Omental fat pad (tissue), 4 donors: ENCODE data around the gene TMEFF2. TPM values are rescaled to one million over a fixed set of nuclear protein-coding genes. Genes with fewer than 3 reads are reported as not detected.

ENCODE experiments used
- ATAC-seq: fragments of 150-250 bp; one replicate; pipeline ENCODE4 v1.9.1; 2016; ENCODE audit warnings: mild to moderate bottlenecking, moderate library complexity; ENCODE audit not compliant: low FRiP score
- DNase-seq: peaks from one replicate; pipeline ENCODE4 v3.0.0-alpha.2; 2019; ENCODE audit warnings: low spot score
- CTCF ChIP-seq, 3 donors: fragments of 450-650 bp; IDR thresholded peaks; one replicate each; pipeline ENCODE4 v1.5.1; 2016 to 2017; ENCODE audit warnings: antibody characterized with exemption in 3 of 3, mild to moderate bottlenecking in 3 of 3, moderate library complexity in 2 of 3
- total RNA-seq, 4 donors: library from RNA; depleted of rRNA; stranded (reverse); fragments of >200 nt; gene quantifications; one replicate each; pipeline ENCODE4 v1.1.0, GENCODE V29; 2016

The TMEFF2 gene
- total RNA-seq, 4 donors from 2014 or later, result not detected

GRCh38 chr2:191936882-191937405 lies 257.8 kb downstream of the TMEFF2 start:
- DNase-seq (no peak), ATAC-seq (no peak)
- no peak for TF ChIP-seq CTCF (IDR thresholded peaks at IDR 0.05)

- no peak for DNase-seq
- no peak for TF ChIP-seq CTCF (IDR thresholded peaks at IDR 0.05)
- ATAC-seq, result no peak
These were observed 259.5 kb downstream of the TMEFF2 start for GRCh38 chr2:191935247-191935646.

DNA sequence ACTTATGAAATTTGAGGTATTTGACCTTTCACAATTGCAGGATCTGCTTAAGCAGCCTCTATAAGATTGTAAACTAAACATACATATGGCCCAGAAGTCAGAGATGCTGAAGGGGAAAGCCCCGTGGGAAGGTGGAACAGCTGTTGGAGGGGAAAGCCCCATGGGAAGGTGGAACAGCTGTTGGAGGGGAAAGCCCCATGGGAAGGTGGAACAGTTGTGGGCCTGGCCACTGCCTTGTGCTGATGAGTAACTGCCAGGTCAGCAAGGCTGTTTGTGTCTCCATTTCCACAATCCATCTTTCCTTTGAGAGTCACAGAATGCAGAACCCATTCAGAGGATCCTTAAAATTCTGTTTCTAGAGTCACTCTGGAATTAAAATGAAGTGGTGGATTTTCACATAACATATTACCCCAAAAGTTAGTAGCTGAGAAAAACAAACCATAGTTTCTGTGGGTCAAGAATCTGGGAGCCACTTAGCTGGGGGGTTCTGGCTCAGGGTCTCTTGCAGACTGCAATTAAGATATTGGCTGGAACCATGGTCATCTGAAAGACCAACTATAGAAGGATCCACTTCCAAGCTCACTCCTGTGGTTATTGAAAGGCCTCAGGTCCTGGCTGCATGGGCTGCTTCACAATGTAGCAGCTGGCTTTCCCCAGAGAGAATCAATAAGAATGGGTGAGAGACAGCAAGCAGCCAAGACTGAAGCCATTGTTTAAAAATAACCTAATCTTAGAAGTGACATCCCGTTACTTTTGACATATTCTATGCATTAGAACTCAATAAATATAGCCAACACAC lies 261.2 kb downstream of the TMEFF2 start:
- DNase-seq (no peak), ATAC-seq (no peak)
- no peak for TF ChIP-seq CTCF (IDR thresholded peaks at IDR 0.05)

GRCh38 chr2:191932286-191932685 lies 262.4 kb downstream of the TMEFF2 start:
- no peak for ATAC-seq
- DNase-seq, result no peak
- TF ChIP-seq CTCF (IDR thresholded peaks at IDR 0.05), result no peak

- DNase-seq (no peak), ATAC-seq (no peak)
- TF ChIP-seq CTCF (IDR thresholded peaks at IDR 0.05), result no peak
These were observed 263.4 kb downstream of the TMEFF2 start for GRCh38 chr2:191931329-191931728.

GRCh38 chr2:191930205-191930604 lies 264.5 kb downstream of the TMEFF2 start:
- no peak for ATAC-seq
- no peak for TF ChIP-seq CTCF (IDR thresholded peaks at IDR 0.05)
- DNase-seq, result no peak

DNA sequence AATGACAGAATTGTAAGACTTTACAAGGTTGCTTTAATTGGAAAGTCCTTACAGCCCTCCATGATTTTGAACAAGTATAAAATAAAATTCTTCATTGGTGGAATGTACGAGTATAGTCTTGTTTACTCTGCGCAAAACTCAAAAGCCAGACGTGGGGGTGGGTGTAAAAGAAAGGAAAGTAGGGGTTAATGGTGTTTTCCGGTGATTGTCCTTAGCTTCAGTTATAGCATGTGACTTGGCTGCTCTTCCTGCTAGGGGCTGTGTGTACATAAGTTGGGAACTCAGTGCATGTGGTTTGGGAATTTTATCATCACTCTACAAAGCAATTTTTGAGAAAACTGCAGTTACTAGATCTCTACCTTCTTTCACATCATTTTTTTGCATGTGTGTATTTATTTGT lies 265.4 kb downstream of the TMEFF2 start:
- TF ChIP-seq CTCF (IDR thresholded peaks at IDR 0.05), result no peak
- DNase-seq (no peak), ATAC-seq (no peak)
